HepG2 (cell line): ENCODE data around the gene CCDC88C. TPM values are rescaled to one million over a fixed set of nuclear protein-coding genes. Genes with fewer than 3 reads are reported as not detected.
A peak's percentile ranks its signal among the peaks of the same experiment; 100 is the strongest.

Experiments used
- ARNT ChIP-seq: fragments of 450-650 bp; IDR thresholded peaks from 2 replicates; pipeline ENCODE4 v1.6.1; 2017
- ATRX ChIP-seq: sonication (generic); formaldehyde crosslinking; IDR thresholded peaks from 2 replicates; pipeline ENCODE4 v1.4.0; 2020; ENCODE audit warnings: missing genetic modification reagents, borderline replicate concordance
- HMGXB3 ChIP-seq: sonication (generic); formaldehyde crosslinking; IDR thresholded peaks from 2 replicates; pipeline ENCODE4 v1.4.0; 2020; ENCODE audit warnings: missing genetic modification reagents, borderline replicate concordance
- KAT8 ChIP-seq: IDR thresholded peaks from 2 replicates; pipeline ENCODE4 v1.6.1; 2016; ENCODE audit warnings: missing genetic modification reagents, missing compliant biosample characterization
- LBX2 ChIP-seq: sonication (generic); formaldehyde crosslinking; IDR thresholded peaks from 2 replicates; pipeline ENCODE4 v1.5.0; 2020; ENCODE audit warnings: missing genetic modification reagents, mild to moderate bottlenecking, borderline replicate concordance
- MTA3 ChIP-seq: sonication (generic); formaldehyde crosslinking; IDR thresholded peaks from 2 replicates; pipeline ENCODE4 v1.4.0; 2020; ENCODE audit warnings: missing genetic modification reagents
- PHF8 ChIP-seq: sonication (generic); formaldehyde crosslinking; IDR thresholded peaks from 2 replicates; pipeline ENCODE4 v1.5.0; 2020; ENCODE audit warnings: missing genetic modification reagents
- PLRG1 ChIP-seq: fragments of 450-650 bp; conservative IDR thresholded peaks from 2 replicates; pipeline ENCODE4 v1.6.1; 2016
- PRDM4 ChIP-seq: sonication (generic); formaldehyde crosslinking; IDR thresholded peaks from 2 replicates; pipeline ENCODE4 v1.9.0; 2021; ENCODE audit warnings: missing genetic modification reagents, borderline replicate concordance
- RARG ChIP-seq: sonication (generic); formaldehyde crosslinking; IDR thresholded peaks from 2 replicates; pipeline ENCODE4 v1.4.0; 2020; ENCODE audit warnings: low read depth, mild to moderate bottlenecking, missing genetic modification reagents
- RNF2 ChIP-seq: fragments of 450-650 bp; conservative IDR thresholded peaks from 2 replicates; pipeline ENCODE4 v1.6.1; 2016; ENCODE audit warnings: low read depth
- SMAD9 ChIP-seq: sonication (generic); formaldehyde crosslinking; IDR thresholded peaks from 2 replicates; pipeline ENCODE4 v1.5.1; 2020; ENCODE audit warnings: mild to moderate bottlenecking, missing genetic modification reagents
- SPEN ChIP-seq: sonication (generic); formaldehyde crosslinking; IDR thresholded peaks from 2 replicates; pipeline ENCODE4 v1.5.1; 2020; ENCODE audit warnings: low read depth, mild to moderate bottlenecking, missing genetic modification reagents
- ZBTB21 ChIP-seq: sonication (generic); formaldehyde crosslinking; IDR thresholded peaks from 2 replicates; pipeline ENCODE4 v1.4.0; 2020; ENCODE audit warnings: missing genetic modification reagents
- ZFX ChIP-seq: sonication (generic); formaldehyde crosslinking; IDR thresholded peaks from 2 replicates; pipeline ENCODE4 v1.4.0; 2020; ENCODE audit warnings: mild to moderate bottlenecking, low read depth, missing genetic modification reagents, moderate library complexity
- ZKSCAN1 ChIP-seq: fragments of 150-350 bp; IDR thresholded peaks from 2 replicates; pipeline ENCODE4 v1.6.1; 2014; ENCODE audit warnings: low read length
- ZKSCAN8 ChIP-seq: IDR thresholded peaks from 2 replicates; pipeline ENCODE4 v1.6.1; 2016; ENCODE audit warnings: borderline replicate concordance, missing genetic modification reagents, missing compliant biosample characterization
- ZNF3 ChIP-seq: IDR thresholded peaks from 2 replicates; pipeline ENCODE4 v1.7.0; 2017; ENCODE audit warnings: inconsistent platforms
- ZNF44 ChIP-seq: sonication (generic); formaldehyde crosslinking; IDR thresholded peaks from 2 replicates; pipeline ENCODE4 v1.5.1; 2020; ENCODE audit warnings: mild to moderate bottlenecking, missing genetic modification reagents
- ZNF644 ChIP-seq: IDR thresholded peaks from 2 replicates; pipeline ENCODE4 v1.6.1; 2016; ENCODE audit warnings: low read depth
- ZNF850 ChIP-seq: sonication (generic); formaldehyde crosslinking; conservative IDR thresholded peaks from 2 replicates; pipeline ENCODE4 v1.9.0; 2021; ENCODE audit warnings: mild to moderate bottlenecking, missing genetic modification reagents
- polyA plus RNA-seq, 8 experiments: library from polyadenylated mRNA; depleted of rRNA in 3 of 8; stranded (reverse) in 7 of 8; unstranded in 1 of 8; fragments of >200 nt; fragmentation: Illumina TruSeq in 4 of 8; extraction: Trizol in 4 of 8; gene quantifications; 2 replicates each; pipeline versions ENCODE4 v1.2.1 to v1.2.3, GENCODE V29; 2011 to 2016; ENCODE audit warnings: low read depth in 4 of 8, missing spikeins in 1 of 8, mixed read lengths in 1 of 8; ENCODE audit not compliant: insufficient read depth in 1 of 8
- total RNA-seq, 5 experiments: library from RNA; depleted of rRNA; stranded (reverse); fragments of >200 nt; fragmentation: Illumina TruSeq; extraction: Trizol; gene quantifications; 2 replicates each; pipeline ENCODE4 v1.2.3, GENCODE V29; 2016; ENCODE audit warnings: low read depth in 1 of 5
- TF ChIP-seq, protein P1 (sequence below): sonication (generic); formaldehyde crosslinking; IDR thresholded peaks from 2 replicates; pipeline ENCODE4 v1.5.1; 2020; ENCODE audit warnings: mild to moderate bottlenecking, moderate library complexity, missing genetic modification reagents

Gene CCDC88C
- total and polyA plus RNA-seq, 2 of the 13 experiments (the other 11 are each of a cell fraction or from before 2014, with no cell fraction given): 3.6 to 11.7 TPM

DNA sequence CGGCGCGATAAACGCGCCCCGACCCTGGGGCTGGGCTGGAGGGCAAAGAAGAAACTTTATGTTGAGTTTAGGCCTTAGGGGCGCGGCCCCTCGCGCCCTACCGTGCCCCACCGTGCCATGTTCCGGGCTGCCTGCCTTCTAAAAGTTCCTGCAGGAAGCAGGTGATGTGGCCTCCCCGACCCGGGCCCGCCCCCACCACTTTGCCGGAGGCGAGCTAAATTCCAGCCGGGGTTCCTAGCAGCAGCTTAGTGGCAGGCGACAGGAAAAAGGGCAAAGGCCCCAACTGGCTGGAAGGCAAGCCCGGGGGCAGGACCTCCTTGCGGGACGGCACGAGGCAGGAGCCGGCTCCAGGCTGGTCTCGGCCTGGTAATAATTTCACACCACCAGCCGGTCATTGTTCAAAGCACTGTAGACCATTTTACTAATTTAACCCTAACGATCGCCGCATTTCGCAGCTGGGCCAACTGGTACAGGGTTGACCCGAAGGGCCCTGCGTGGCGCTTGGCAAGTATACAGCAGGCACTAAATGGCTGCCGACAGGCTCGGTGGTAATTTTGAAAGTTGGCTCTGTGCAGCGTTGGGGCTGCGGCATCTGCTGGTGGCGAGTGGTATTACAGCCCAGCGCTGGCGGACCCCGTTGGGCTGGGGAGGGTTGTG is 895 bp upstream of the CCDC88C start (continued):
- TF ChIP-seq HMGXB3 (CRISPR knock-in tag): 0 out of 2 replicates have a peak, but pooled peaks have one; percentile 6
- no peak for TF ChIP-seq LBX2 (CRISPR knock-in tag)
- TF ChIP-seq ZNF850: no peak
- TF ChIP-seq ZFX (CRISPR knock-in tag): peak; percentile 86
- TF ChIP-seq KAT8 (CRISPR knock-in tag): 0 out of 2 replicates have a peak, but pooled peaks have one; percentile 30
- no peak for TF ChIP-seq ARNT
- no peak for TF ChIP-seq MTA3 (CRISPR knock-in tag)
- 0 out of 2 replicates have a peak, but pooled peaks have one; percentile 16 for TF ChIP-seq SPEN (CRISPR knock-in tag)
- TF ChIP-seq, protein P1, sequence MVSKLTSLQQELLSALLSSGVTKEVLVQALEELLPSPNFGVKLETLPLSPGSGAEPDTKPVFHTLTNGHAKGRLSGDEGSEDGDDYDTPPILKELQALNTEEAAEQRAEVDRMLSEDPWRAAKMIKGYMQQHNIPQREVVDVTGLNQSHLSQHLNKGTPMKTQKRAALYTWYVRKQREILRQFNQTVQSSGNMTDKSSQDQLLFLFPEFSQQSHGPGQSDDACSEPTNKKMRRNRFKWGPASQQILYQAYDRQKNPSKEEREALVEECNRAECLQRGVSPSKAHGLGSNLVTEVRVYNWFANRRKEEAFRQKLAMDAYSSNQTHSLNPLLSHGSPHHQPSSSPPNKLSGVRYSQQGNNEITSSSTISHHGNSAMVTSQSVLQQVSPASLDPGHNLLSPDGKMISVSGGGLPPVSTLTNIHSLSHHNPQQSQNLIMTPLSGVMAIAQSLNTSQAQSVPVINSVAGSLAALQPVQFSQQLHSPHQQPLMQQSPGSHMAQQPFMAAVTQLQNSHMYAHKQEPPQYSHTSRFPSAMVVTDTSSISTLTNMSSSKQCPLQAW (CRISPR knock-in tag): peak; percentile 65
- peak; percentile 45; the same call in 1 of the 2 replicates for TF ChIP-seq ZKSCAN1
- TF ChIP-seq ZNF3 (CRISPR knock-in tag): no peak; the same call in 1 of the 2 replicates
- TF ChIP-seq ZKSCAN8 (CRISPR knock-in tag): peak; percentile 100
- 0 out of 2 replicates have a peak, but pooled peaks have one; percentile 23 for TF ChIP-seq PRDM4 (CRISPR knock-in tag)
- no peak for TF ChIP-seq PLRG1
- no peak for TF ChIP-seq ZNF644 (CRISPR knock-in tag)
- peak; percentile 67; the same call in 1 of the 2 replicates for TF ChIP-seq RARG
- no peak; the same call in 1 of the 2 replicates for TF ChIP-seq ZBTB21 (CRISPR knock-in tag)
- TF ChIP-seq ZNF44 (CRISPR knock-in tag): peak; percentile 44; the same call in 1 of the 2 replicates
- 0 out of 2 replicates have a peak, but pooled peaks have one; percentile 35 for TF ChIP-seq SMAD9 (CRISPR knock-in tag)
- TF ChIP-seq ATRX (CRISPR knock-in tag): no peak
- peak; percentile 68; the same call in 1 of the 2 replicates for TF ChIP-seq PHF8 (CRISPR knock-in tag)
- TF ChIP-seq RNF2: peak; percentile 39; the same call in 1 of the 2 replicates
